ENCODE data around the gene CLDN7.

CLDN7 gene

DNA sequence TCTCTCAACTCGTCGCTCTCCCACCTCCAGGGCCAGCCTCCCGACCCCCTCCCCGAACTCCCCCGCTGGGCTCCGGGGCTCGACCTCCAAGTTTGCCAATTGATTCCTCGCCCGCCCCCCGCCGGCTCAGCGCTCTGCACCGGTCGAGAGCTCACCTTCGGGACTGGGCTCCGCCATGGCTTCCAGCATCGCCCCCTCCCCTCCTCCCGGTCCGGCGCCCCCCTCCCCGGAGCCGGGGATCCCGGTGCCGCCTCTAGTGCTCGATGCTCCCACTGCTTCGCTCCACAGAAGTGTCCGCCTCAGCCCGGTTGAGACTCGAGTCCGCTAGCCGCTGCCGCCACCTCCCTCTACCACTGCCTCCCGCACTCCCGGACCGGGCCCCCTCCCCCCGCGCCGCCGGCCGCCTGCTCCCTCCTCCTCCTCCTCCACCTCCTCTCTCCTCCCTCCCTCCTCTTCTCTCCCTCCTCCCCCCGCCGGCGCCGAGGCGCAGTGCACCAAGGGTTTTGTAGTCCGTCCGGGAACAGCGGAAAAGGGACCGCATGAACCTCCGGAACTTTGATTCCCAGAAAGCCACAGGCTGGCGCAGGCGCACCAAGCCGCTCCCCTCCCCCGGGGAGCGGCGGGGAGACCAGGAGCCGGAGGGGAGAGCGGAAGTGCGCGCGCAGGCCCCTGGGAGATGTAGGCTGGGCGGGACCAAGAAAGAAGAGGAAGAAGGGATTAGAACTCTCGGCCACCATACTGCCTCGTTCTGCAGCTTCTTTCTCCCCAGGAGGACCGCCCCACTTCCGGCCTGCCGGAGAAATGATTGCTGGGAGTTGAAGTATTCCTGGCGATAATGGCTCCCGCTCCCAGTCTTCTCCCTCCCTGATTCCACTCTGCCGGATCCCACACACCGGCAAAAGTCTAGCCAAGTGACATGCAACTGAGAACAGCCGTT is 22.9 kb downstream of the CLDN7 start, which contains the start of gene PHF23:
Gene PHF23, minus strand, starts transcription at position 367 of the 937 bp plus-strand sequence. Its CDS starts 178 bp downstream, at position 189.
- Histone ChIP-seq H3K27ac (ENCODE audit: low read depth, low read length) (peak within 1 kb of the TSS; percentile 98), H3K4me3 (ENCODE audit: low read depth in 1 of 2, low read length in 2 of 2) (peak within 1 kb of the TSS; percentile 90 to 99), H3K9me3 (ENCODE audit: low read length) (no peaks in the 10 kb centered on the region), H3K4me1 (ENCODE audit: insufficient read depth, low read length) (peaks cover 43% of the 10 kb centered on the region), H3K27me3 (ENCODE audit: control insufficient read depth in 1 of 2, insufficient read depth in 2 of 2, low read length in 2 of 2) (no peaks in the 10 kb centered on the region), H3K36me3 (ENCODE audit: insufficient read depth, low read length) (peaks cover 43% of the 10 kb centered on the region), H3K9ac (ENCODE audit: low read length) (peak within 1 kb of the TSS; percentile 97)

DNA sequence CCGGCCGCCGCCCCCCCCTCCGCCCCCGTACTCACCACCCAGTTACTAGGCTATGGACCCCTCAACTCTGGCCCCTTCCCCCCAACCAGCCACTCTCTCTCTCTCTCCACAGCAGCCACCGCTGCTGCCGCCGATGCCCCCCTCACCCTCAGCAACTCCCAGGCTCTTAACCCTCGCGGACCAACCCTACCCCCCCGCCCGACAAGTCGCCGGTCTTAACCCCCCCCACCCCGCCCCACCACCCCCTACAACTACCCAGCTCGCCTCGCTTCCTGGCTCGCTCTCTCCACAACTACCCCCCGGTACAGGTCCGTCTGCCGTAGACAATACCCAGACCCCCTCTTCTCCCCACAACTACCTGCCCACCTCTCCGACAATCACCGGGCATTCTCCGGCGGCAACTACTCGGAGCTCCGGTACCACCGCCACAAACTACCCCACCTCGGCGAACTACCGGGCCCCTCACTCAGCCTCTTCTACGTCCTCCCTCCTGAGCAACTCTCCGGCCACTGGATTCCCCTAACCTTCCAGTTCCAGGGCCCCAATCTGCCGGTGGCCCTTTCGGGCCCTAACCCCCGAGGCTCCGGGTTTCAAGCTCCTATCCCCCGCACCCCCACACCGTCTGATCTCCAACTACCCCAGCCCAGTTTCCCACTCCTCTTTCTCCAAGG is 23.7 kb downstream of the CLDN7 start:
- Histone ChIP-seq H3K9ac (ENCODE audit: low read length) (peak overlapping the region; percentile 97), H3K4me3 (ENCODE audit: low read depth in 1 of 2, low read length in 2 of 2) (peak overlapping the region; percentile 90 to 99), H3K36me3 (ENCODE audit: insufficient read depth, low read length) (peaks cover 37% of the 10 kb centered on the region), H3K27me3 (ENCODE audit: control insufficient read depth in 1 of 2, insufficient read depth in 2 of 2, low read length in 2 of 2) (no peaks in the 10 kb centered on the region), H3K9me3 (ENCODE audit: low read length) (no peaks in the 10 kb centered on the region), H3K27ac (ENCODE audit: low read depth, low read length) (peak overlapping the region; percentile 98), H3K4me1 (ENCODE audit: insufficient read depth, low read length) (peaks cover 42% of the 10 kb centered on the region)

DNA sequence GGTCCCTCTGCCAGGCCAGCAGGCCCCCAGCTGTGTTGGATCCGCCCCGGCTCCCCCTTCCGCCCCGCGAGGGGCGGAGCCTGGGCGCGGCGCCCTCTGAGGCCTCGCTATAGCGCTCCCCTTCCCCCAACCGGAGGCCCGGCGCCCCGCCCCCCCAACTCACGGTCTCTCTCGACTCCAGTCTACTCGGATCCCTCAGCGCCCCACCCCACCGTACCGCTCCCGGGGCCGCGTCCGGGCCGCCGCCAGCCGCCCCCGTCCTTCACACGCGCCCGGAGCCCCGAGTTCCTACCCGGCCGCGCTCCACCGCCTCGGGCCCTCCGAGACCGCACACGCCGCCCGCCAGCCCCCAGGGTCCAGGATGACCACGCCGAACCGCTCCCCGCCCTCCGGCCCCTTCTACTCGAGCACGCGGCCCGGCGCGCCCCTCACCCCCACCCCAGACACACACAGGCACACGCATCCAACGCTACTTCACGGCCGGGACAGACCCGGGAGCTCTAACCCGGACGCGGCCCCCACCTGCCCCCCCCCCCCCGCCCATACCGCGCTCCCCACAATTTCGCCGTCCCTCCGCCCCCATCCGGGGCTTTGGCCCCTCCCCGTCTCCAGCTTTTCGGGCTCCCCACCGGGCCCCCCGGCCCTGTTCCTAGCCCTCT is 24.4 kb downstream of the CLDN7 start:
- peak overlapping the region; percentile 30 to 53 for H3K4me3 ChIP-seq (ENCODE audit: low read depth in 1 of 2, low read length in 2 of 2)
- H3K4me1 ChIP-seq (ENCODE audit: insufficient read depth, low read length), result peaks cover 43% of the 10 kb centered on the region
- H3K9me3 ChIP-seq (ENCODE audit: low read length), result no peaks in the 10 kb centered on the region
- no peak overlapping the region for H3K9ac ChIP-seq (ENCODE audit: low read length)
- no peaks in the 10 kb centered on the region for H3K27me3 ChIP-seq (ENCODE audit: control insufficient read depth in 1 of 2, insufficient read depth in 2 of 2, low read length in 2 of 2)
- H3K36me3 ChIP-seq (ENCODE audit: insufficient read depth, low read length), result peaks cover 37% of the 10 kb centered on the region
- peak overlapping the region; percentile 87 for H3K27ac ChIP-seq (ENCODE audit: low read depth, low read length)

DNA sequence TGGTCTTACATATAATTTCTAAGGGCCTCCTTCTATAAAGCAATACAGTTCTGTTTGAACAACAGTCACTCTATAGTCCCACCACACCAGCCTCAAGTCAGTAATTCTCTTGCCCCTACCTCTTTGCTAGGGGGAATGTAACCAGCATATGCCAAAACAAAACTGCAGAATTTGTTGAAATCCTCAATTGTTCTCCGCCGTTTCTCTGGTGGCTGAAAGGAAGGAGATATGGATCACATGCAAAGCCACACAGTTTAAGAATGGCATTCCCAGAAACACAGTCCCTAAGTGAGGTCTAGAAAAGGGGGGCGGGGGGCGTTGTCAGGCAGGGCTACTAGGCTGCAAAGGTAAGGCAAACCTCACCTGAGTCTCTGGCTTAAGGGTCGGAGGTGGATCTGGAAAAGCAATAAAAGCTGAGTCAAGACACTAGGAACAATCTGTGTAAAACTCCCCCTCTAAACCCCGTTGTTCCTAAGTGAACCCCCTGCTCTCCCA is 25.0 kb downstream of the CLDN7 start:
- Histone ChIP-seq H3K9me3 (ENCODE audit: low read length) (no peaks in the 10 kb centered on the region), H3K4me1 (ENCODE audit: insufficient read depth, low read length) (peaks cover 49% of the 10 kb centered on the region), H3K36me3 (ENCODE audit: insufficient read depth, low read length) (peaks cover 37% of the 10 kb centered on the region), H3K27me3 (ENCODE audit: control insufficient read depth in 1 of 2, insufficient read depth in 2 of 2, low read length in 2 of 2) (no peaks in the 10 kb centered on the region), H3K9ac (ENCODE audit: low read length) (no peak overlapping the region), H3K27ac (ENCODE audit: low read depth, low read length) (peak overlapping the region; percentile 87), H3K4me3 (ENCODE audit: low read depth in 1 of 2, low read length in 2 of 2) (peak overlapping the region; percentile 30 to 53)

DNA sequence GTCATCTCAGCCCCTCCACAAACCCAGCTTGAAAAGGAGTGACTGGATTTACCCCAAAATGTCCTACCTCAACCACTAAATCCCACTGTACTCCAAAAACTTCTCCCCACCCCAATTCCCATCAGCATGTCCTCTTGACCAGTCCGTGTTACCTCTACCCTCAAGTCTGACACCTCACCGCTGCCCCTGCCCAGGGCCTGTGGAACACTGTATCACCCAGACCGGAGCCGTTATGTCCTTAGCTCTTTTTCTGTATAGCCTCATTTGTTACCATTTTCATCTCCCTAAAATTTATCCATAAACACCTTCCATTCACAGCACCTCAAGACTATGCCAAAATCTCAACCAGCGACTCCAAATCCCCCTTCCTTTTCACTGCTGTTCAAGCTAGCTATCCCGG is 25.5 kb downstream of the CLDN7 start:
- H3K27ac ChIP-seq (ENCODE audit: low read depth, low read length), result peak overlapping the region; percentile 87
- H3K4me1 ChIP-seq (ENCODE audit: insufficient read depth, low read length), result peaks cover 54% of the 10 kb centered on the region
- H3K9ac ChIP-seq (ENCODE audit: low read length), result no peak overlapping the region
- no peaks in the 10 kb centered on the region for H3K27me3 ChIP-seq (ENCODE audit: control insufficient read depth in 1 of 2, insufficient read depth in 2 of 2, low read length in 2 of 2)
- no peak overlapping the region for H3K4me3 ChIP-seq (ENCODE audit: low read depth in 1 of 2, low read length in 2 of 2)
- H3K36me3 ChIP-seq (ENCODE audit: insufficient read depth, low read length), result peaks cover 37% of the 10 kb centered on the region
- H3K9me3 ChIP-seq (ENCODE audit: low read length), result no peaks in the 10 kb centered on the region

DNA sequence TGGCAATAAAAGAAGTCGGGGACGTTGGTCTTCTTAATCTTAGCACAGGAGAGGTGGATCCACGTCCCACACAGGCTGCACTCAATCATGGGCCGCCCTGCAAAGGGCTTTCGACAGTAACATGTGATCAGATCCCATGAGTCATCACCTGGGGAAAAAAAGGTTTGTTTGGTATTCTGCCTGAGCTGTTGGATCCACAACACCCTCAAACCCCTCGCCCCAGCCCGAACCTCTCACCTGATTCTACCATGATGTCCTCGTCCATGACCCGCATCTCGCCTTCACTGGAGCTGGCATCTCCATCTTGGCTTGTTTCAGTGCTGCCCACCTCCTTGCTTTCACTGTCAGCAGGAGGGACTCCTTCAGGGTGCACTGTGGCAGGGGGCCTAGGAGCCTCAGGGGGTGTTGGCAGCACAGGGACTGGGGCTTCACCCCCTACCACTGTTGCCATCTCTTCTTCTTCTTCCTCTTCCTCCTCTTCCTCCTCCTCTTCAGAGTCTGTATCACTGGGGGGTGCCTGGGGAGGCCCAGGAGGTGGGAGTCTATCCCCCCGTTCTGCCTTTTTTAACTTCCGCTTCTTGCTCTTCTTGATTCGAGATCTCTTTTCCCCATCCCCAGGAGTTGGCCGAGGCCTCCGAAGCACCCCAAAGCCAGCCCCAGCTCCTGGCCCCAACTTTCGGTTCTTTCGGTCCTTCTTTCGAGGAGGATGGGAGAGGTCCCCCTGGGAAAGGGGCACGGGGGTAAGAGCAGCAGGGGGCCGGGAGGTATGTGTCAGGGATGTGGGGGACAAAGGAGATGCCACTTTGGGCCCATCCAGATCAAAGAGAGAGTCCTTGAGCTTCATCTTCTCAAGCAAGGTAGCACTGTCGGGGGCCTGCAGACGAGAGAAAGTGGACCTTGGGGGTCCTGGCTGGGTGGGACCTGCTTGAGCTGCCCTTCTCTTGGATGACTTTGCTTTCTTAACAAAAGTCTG is 26.3 kb downstream of the CLDN7 start:
- Histone ChIP-seq H3K27ac (ENCODE audit: low read depth, low read length) (no peak overlapping the region), H3K4me1 (ENCODE audit: insufficient read depth, low read length) (peaks cover 50% of the 10 kb centered on the region), H3K9ac (ENCODE audit: low read length) (no peak overlapping the region), H3K9me3 (ENCODE audit: low read length) (no peaks in the 10 kb centered on the region), H3K27me3 (ENCODE audit: control insufficient read depth in 1 of 2, insufficient read depth in 2 of 2, low read length in 2 of 2) (no peaks in the 10 kb centered on the region), H3K36me3 (ENCODE audit: insufficient read depth, low read length) (peaks cover 30% of the 10 kb centered on the region), H3K4me3 (ENCODE audit: low read depth in 1 of 2, low read length in 2 of 2) (no peak overlapping the region)

DNA sequence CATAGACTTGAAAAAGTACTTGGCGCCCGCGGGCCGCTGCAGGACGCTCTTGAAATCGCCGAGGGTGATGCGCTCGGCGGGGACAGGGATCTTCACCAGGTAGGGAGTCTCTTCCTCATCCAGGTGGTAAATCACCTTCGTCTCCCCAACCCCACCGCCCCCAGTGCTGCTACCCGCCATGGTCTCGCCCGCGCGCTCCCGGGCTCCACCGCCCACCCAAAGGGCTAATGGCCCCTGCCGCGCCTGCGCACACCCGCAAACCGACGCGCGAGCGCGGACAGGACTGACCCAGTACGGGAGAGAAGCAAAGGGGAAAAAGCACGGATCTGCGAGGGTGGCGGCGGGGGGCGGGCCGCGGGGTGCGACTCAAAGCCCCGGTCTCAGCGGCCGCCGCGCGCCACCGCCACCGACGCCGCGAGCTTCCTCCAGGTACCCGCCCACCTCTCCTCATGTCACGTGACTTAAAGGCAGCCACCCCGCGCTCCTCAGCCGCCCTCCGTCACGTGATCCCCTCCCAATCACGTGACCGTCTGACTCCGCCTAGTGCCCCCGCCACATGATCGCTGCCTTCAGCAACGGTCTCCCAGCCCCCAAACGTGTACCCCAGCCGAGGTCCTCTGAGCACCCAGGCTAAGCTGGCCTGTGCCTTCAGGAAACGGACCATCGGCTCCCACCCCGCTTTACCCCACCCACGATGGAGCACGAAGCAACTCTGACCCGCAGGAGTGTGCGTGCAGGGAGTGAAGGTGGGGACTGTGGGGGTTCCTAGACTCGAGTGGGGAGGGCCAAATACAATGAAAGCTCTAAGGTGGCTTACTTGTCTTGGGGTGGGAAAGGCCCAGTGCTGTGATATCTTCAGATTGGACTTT is 28.0 kb downstream of the CLDN7 start, which contains the start of gene DVL2:
Gene DVL2, minus strand, starts transcription at position 435 of the 869 bp plus-strand sequence. Its CDS starts 255 bp downstream, at position 180.
- peak within 1 kb of the TSS; percentile 23 for H3K9ac ChIP-seq (ENCODE audit: low read length)
- peaks cover 37% of the 10 kb centered on the region for H3K4me1 ChIP-seq (ENCODE audit: insufficient read depth, low read length)
- no peaks in the 10 kb centered on the region for H3K27me3 ChIP-seq (ENCODE audit: control insufficient read depth in 1 of 2, insufficient read depth in 2 of 2, low read length in 2 of 2)
- peak within 1 kb of the TSS; percentile 51 to 75 for H3K4me3 ChIP-seq (ENCODE audit: low read depth in 1 of 2, low read length in 2 of 2)
- peak within 1 kb of the TSS; percentile 87 for H3K27ac ChIP-seq (ENCODE audit: low read depth, low read length)
- H3K9me3 ChIP-seq (ENCODE audit: low read length), result no peaks in the 10 kb centered on the region
- H3K36me3 ChIP-seq (ENCODE audit: insufficient read depth, low read length), result peaks cover 35% of the 10 kb centered on the region

DNA sequence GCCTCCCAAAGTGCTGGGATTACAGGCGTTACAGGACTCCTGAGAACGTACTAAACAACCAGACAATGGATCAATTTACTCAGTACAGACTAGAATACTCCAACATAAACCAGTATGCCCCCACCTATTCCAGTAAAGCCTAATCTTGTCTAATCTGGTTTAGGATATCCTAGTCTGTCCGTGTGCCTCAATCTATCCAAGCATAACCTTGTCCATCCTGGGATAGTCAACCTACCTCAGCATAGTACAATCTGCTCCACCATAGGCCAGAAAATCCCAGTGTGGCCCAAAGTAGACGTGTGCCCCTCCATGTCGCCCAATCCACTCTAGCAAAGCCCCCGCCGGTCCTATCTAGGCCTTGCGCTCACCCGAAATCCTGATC is 28.6 kb downstream of the CLDN7 start:
- Histone ChIP-seq H3K27ac (ENCODE audit: low read depth, low read length) (peak overlapping the region; percentile 87), H3K4me1 (ENCODE audit: insufficient read depth, low read length) (peaks cover 37% of the 10 kb centered on the region), H3K9me3 (ENCODE audit: low read length) (no peaks in the 10 kb centered on the region), H3K4me3 (ENCODE audit: low read depth in 1 of 2, low read length in 2 of 2) (peak overlapping the region; percentile 51 to 75), H3K27me3 (ENCODE audit: control insufficient read depth in 1 of 2, insufficient read depth in 2 of 2, low read length in 2 of 2) (no peaks in the 10 kb centered on the region), H3K36me3 (ENCODE audit: insufficient read depth, low read length) (peaks cover 41% of the 10 kb centered on the region), H3K9ac (ENCODE audit: low read length) (peak overlapping the region; percentile 23)

DNA sequence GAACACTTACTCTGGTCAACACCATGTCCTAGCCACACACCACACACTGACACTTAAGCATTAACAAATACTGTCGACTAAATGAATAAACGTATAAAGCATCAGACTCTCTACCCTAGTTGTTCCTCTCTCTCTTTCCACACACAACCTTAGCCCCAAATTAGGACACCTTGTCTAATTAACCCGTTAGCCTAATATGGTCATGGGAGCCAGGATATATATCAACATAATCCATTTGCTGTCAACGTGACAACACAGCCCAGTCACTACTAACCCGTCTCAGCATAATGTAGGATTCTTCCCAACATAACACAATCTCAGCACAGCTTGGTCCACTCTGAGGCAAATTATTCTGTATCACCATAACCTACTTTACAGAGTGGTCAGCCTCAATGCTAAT is 30.2 kb downstream of the CLDN7 start:
- no peaks in the 10 kb centered on the region for H3K9me3 ChIP-seq (ENCODE audit: low read length)
- H3K9ac ChIP-seq (ENCODE audit: low read length), result no peak overlapping the region
- H3K4me3 ChIP-seq (ENCODE audit: low read depth in 1 of 2, low read length in 2 of 2), result no peak overlapping the region
- peaks cover 57% of the 10 kb centered on the region for H3K36me3 ChIP-seq (ENCODE audit: insufficient read depth, low read length)
- no peaks in the 10 kb centered on the region for H3K27me3 ChIP-seq (ENCODE audit: control insufficient read depth in 1 of 2, insufficient read depth in 2 of 2, low read length in 2 of 2)
- no peak overlapping the region for H3K27ac ChIP-seq (ENCODE audit: low read depth, low read length)
- peaks cover 33% of the 10 kb centered on the region for H3K4me1 ChIP-seq (ENCODE audit: insufficient read depth, low read length)

DNA sequence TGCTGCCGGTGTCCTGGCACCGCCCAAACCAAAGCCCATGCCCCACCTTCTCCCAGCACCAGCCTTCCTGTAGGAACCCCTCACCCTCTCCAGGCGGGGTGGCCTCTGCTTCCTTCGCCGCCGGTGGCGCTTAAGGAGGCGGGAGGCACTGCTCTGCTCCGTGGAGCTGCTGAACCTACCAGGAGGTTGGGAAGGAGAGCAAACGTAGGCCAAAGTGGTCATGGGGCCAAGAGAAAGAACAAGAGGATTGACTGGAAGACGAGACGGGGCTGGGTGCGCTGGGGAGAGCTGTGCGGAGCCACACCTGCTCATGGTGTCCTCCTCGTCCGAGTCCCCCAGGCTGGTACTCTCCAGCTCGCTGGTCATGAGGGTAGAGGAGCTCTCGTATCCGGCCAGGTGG is 32.8 kb downstream of the CLDN7 start:
- Histone ChIP-seq H3K9ac (ENCODE audit: low read length) (no peak overlapping the region), H3K4me1 (ENCODE audit: insufficient read depth, low read length) (peaks cover 19% of the 10 kb centered on the region), H3K36me3 (ENCODE audit: insufficient read depth, low read length) (peaks cover 57% of the 10 kb centered on the region), H3K27ac (ENCODE audit: low read depth, low read length) (no peak overlapping the region), H3K9me3 (ENCODE audit: low read length) (no peaks in the 10 kb centered on the region), H3K27me3 (ENCODE audit: control insufficient read depth in 1 of 2, insufficient read depth in 2 of 2, low read length in 2 of 2) (no peaks in the 10 kb centered on the region), H3K4me3 (ENCODE audit: low read depth in 1 of 2, low read length in 2 of 2) (no peak overlapping the region)

Data from muscle layer of colon (tissue), 2 donors.